ENCODE measurements around the gene PEX1.
"Not testable (repeated sequence)": the region's sequence is repeated elsewhere in the genome, so short reads cannot be mapped to it uniquely, and the experiment has no call there.

Gene PEX1

GRCh38 chr7:92478095-92478494 lies 50.2 kb downstream of the PEX1 start:
- Histone ChIP-seq H3K36me3 (no peaks in the 10 kb centered on the region), H3K4me1 (ENCODE audit: control insufficient read depth in 1 of 2, insufficient read depth in 1 of 2, low read depth in 1 of 2, low read length in 1 of 2) (no peaks in the 10 kb centered on the region), H3K4me3 (ENCODE audit: low read depth in 1 of 2, low read length in 1 of 2) (no peak overlapping the region), H3K27ac (no peak overlapping the region), H3K27me3 (no peaks in the 10 kb centered on the region), H3K9me3 (no peaks in the 10 kb centered on the region)
- TF ChIP-seq, protein P1, sequence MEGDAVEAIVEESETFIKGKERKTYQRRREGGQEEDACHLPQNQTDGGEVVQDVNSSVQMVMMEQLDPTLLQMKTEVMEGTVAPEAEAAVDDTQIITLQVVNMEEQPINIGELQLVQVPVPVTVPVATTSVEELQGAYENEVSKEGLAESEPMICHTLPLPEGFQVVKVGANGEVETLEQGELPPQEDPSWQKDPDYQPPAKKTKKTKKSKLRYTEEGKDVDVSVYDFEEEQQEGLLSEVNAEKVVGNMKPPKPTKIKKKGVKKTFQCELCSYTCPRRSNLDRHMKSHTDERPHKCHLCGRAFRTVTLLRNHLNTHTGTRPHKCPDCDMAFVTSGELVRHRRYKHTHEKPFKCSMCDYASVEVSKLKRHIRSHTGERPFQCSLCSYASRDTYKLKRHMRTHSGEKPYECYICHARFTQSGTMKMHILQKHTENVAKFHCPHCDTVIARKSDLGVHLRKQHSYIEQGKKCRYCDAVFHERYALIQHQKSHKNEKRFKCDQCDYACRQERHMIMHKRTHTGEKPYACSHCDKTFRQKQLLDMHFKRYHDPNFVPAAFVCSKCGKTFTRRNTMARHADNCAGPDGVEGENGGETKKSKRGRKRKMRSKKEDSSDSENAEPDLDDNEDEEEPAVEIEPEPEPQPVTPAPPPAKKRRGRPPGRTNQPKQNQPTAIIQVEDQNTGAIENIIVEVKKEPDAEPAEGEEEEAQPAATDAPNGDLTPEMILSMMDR (IDR thresholded peaks at IDR 0.05), result no peak

GRCh38 chr7:92477681-92478080 lies 50.6 kb downstream of the PEX1 start, which contains the start of gene ERVW-1:
Gene ERVW-1 (minus strand): TSS chr7:92477946. CDS start chr7:92470381, 7,565 bp downstream.
- not testable (repeated sequence) for H3K4me1 ChIP-seq (ENCODE audit: control insufficient read depth in 1 of 2, insufficient read depth in 1 of 2, low read depth in 1 of 2, low read length in 1 of 2); H3K36me3 ChIP-seq; H3K27me3 ChIP-seq; H3K27ac ChIP-seq; H3K9me3 ChIP-seq; H3K4me3 ChIP-seq (ENCODE audit: low read depth in 1 of 2, low read length in 1 of 2)

DNA sequence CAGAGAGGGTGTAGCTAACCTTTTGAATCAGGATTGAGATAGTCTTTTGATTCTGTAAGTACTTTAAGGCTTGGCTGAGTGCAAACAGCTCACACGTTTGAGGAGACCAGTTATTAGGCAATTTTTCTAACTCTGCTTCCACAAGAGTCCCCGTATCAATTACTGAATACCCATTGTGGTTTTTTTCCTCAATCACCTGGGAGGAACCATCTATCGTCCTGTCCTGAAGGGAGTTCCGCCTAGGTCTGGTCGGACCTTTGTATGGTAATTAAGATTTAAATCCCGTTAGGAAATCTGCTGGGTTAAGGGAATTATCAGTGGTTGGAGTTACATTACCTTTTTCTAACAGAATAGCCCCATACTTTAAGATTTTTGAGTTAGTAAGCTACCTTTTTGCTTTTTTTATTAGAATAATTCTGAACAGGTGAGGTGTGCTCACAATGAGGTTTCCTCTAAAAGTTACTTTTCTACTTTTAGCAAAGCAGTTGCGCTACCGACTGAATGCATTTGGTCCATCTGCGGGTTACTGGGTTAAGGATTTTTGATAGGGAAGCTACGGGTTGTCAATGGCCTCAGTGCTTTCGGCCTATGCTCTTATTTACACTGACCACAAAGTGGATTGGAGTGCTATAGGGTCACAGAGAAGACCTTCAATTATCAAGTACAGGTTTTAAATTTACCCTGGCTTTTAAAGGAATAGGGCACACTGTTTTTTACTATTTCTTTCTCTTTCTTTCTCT lies 52.3 kb downstream of the PEX1 start:
- H3K9me3 ChIP-seq; H3K27me3 ChIP-seq; H3K36me3 ChIP-seq; H3K4me1 ChIP-seq (ENCODE audit: control insufficient read depth in 1 of 2, insufficient read depth in 1 of 2, low read depth in 1 of 2, low read length in 1 of 2); H3K27ac ChIP-seq; H3K4me3 ChIP-seq (ENCODE audit: low read depth in 1 of 2, low read length in 1 of 2): not testable (repeated sequence)

DNA sequence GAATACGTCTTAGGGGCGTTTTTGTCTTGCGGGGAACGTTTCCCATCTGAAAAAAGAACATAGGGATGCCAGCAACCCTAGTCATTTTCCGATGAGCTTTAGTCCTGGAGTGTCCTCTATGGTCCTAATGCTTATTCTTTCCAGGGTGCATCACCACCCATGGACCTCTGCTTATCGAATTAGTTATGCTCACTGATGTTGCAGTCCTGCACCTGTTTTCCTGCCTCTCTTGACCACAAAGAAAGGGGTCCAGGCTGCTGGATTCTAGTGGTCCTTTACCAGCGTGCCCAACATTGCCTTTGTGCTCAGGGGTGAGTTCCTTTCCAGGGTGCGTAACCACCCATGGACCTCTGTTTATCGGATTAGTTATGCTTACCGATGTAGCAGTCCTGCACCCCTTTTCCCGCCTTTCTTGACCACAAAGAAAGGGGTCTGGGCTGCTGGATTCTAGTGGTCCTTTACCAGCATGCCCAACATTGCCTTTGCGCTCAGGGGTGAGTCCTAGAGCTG lies 53.0 kb downstream of the PEX1 start:
- H3K4me3 ChIP-seq (ENCODE audit: low read depth in 1 of 2, low read length in 1 of 2); H3K4me1 ChIP-seq (ENCODE audit: control insufficient read depth in 1 of 2, insufficient read depth in 1 of 2, low read depth in 1 of 2, low read length in 1 of 2); H3K9me3 ChIP-seq; H3K27me3 ChIP-seq; H3K27ac ChIP-seq; H3K36me3 ChIP-seq: not testable (repeated sequence)

- not testable (repeated sequence) for H3K9me3 ChIP-seq; H3K4me3 ChIP-seq (ENCODE audit: low read depth in 1 of 2, low read length in 1 of 2)
Measured at GRCh38 chr7:92473989-92474388, 54.3 kb downstream of the PEX1 start.

GRCh38 chr7:92468589-92468988 lies 59.7 kb downstream of the PEX1 start:
- H3K4me1 ChIP-seq (ENCODE audit: control insufficient read depth in 1 of 2, insufficient read depth in 1 of 2, low read depth in 1 of 2, low read length in 1 of 2); H3K27ac ChIP-seq; H3K9me3 ChIP-seq; H3K36me3 ChIP-seq; H3K4me3 ChIP-seq (ENCODE audit: low read depth in 1 of 2, low read length in 1 of 2); H3K27me3 ChIP-seq: not testable (repeated sequence)

More at GRCh38 chr7:92473989-92474388, 54.3 kb downstream of the PEX1 start:
- not testable (repeated sequence) for H3K27me3 ChIP-seq; H3K4me1 ChIP-seq (ENCODE audit: control insufficient read depth in 1 of 2, insufficient read depth in 1 of 2, low read depth in 1 of 2, low read length in 1 of 2); H3K36me3 ChIP-seq; H3K27ac ChIP-seq

- H3K4me1 ChIP-seq (ENCODE audit: control insufficient read depth in 1 of 2, insufficient read depth in 1 of 2, low read depth in 1 of 2, low read length in 1 of 2), result no peaks in the 10 kb centered on the region
- H3K27ac ChIP-seq, result no peak overlapping the region
- no peak overlapping the region for H3K4me3 ChIP-seq (ENCODE audit: low read depth in 1 of 2, low read length in 1 of 2)
- H3K27me3 ChIP-seq, result no peaks in the 10 kb centered on the region
- no peaks in the 10 kb centered on the region for H3K9me3 ChIP-seq
- H3K36me3 ChIP-seq, result no peaks in the 10 kb centered on the region
- TF ChIP-seq, protein P1 (IDR thresholded peaks at IDR 0.05), result no peak
Measured at GRCh38 chr7:92466682-92467081, 61.6 kb downstream of the PEX1 start.

DNA sequence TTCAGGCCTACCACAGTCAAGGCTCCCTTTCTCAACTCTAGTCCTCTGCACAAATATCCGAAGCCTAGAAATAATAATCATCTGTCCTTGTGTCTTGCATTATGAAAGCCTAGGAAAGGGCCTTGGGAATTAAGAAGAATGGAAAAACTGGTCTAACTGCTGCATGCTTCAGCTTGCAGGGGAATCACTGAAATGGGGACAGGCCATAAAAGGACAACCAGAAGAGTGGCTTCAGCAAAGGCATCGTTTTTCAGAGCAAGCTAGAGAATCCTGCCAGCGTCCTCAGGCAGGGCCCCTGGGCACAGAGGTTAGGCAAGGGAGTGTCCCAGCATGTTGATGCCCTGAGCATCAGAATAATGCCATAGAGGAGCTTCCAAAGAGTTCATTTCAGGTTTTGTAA lies 63.8 kb downstream of the PEX1 start:
- Histone ChIP-seq H3K9me3 (no peaks in the 10 kb centered on the region), H3K36me3 (no peaks in the 10 kb centered on the region), H3K27ac (no peak overlapping the region), H3K27me3 (no peaks in the 10 kb centered on the region), H3K4me1 (ENCODE audit: control insufficient read depth in 1 of 2, insufficient read depth in 1 of 2, low read depth in 1 of 2, low read length in 1 of 2) (no peaks in the 10 kb centered on the region), H3K4me3 (ENCODE audit: low read depth in 1 of 2, low read length in 1 of 2) (no peak overlapping the region)
- TF ChIP-seq, protein P1 (IDR thresholded peaks at IDR 0.05), result no peak

Data from neutrophil (primary cell).